HCT116 (cell line): Measurements from ENCODE around the gene RBCK1. TPM values are rescaled to one million over a fixed set of nuclear protein-coding genes. Genes with fewer than 3 reads are reported as not detected.

Experiments
- ATAC-seq: fragments of 200-7000 bp; cut with Tn5 transposase; 2 replicates; pipeline ENCODE4 v1.9.1; 2020; ENCODE audit warnings: mild to moderate bottlenecking, moderate library complexity
- BruUV-seq: library from RNA; stranded (reverse); fragments of 400-500 nt; replicated peaks from 2 replicates; lab custom pipeline; 2021; lab: Mats Ljungman, UMichigan
- CTCF ChIA-PET: fragments of 300-600 bp; sonication (Branson Sonifier 250); formaldehyde crosslinking; loops from one replicate; lab custom pipeline; 2021; ENCODE audit warnings: antibody characterized with exemption; lab: Charles Lee
- POLR2A ChIA-PET: fragments of 300-600, 350-600 bp; sonication (Branson Sonifier 250); formaldehyde crosslinking; loops from one replicate; lab custom pipeline; 2021; ENCODE audit warnings: antibody characterized with exemption; lab: Charles Lee
- RAD21 ChIA-PET, 2 experiments: fragments of 300-600 bp; sonication (Branson Sonifier 250); formaldehyde crosslinking; loops; one replicate each; lab custom pipeline; 2023; ENCODE audit warnings: low total read pairs in 2 of 2; ENCODE audit not compliant: uncharacterized antibody in 2 of 2, unreplicated experiment in 2 of 2, low non-redundant PET in 1 of 2; lab: Charles Lee
- DNase-seq: peaks from one replicate; pipeline ENCODE4 v3.0.0-alpha.2; 2010; ENCODE audit warnings: low read depth, low spot score
- H2AFZ ChIP-seq: fragments of 200-600 bp; shearing (Covaris generic), sonication (generic); 2 replicates; pipeline ENCODE4 v1.6.1; 2017; ENCODE audit warnings: low read depth, mixed run types, mixed read lengths, antibody characterized with exemption, low read length; ENCODE audit not compliant: poor library complexity, severe bottlenecking
- H3K27ac ChIP-seq: 2 replicates; pipeline ENCODE4 v1.5.1; 2012; ENCODE audit warnings: low read depth, low read length
- H3K27me3 ChIP-seq: fragments of 200-600 bp; sonication (generic); 2 replicates; pipeline ENCODE4 v1.6.1; 2016; ENCODE audit warnings: mixed run types, low read length, mixed read lengths; ENCODE audit not compliant: insufficient read depth
- H3K36me3 ChIP-seq, 2 experiments: fragments of 200-500 bp in 1 of 2; fragments of 200-600 bp in 1 of 2; sonication (Bioruptor generic) in 1 of 2; sonication (generic) in 1 of 2; 2 replicates each; pipeline versions ENCODE4 v1.5.1 to v1.6.1; 2014 to 2016; ENCODE audit warnings: low read length in 2 of 2, inconsistent platforms in 1 of 2, mixed read lengths in 1 of 2, mixed run types in 1 of 2; ENCODE audit not compliant: insufficient read depth in 2 of 2, control insufficient read depth in 1 of 2
- H3K4me1 ChIP-seq, 2 experiments: fragments of 200-600 bp in 1 of 2; sonication (generic) in 1 of 2; 2 replicates each; pipeline versions ENCODE4 v1.5.1 to v1.6.1; 2012 to 2017; ENCODE audit warnings: low read length in 2 of 2, inconsistent platforms in 1 of 2, mild to moderate bottlenecking in 1 of 2, mixed read lengths in 1 of 2, mixed run types in 1 of 2, moderate library complexity in 1 of 2; ENCODE audit not compliant: insufficient read depth in 2 of 2, control insufficient read depth in 1 of 2
- H3K4me2 ChIP-seq: fragments of 200-600 bp; sonication (generic); 2 replicates; pipeline ENCODE4 v1.6.1; 2017; ENCODE audit warnings: mixed run types, low read length, mixed read lengths
- H3K4me3 ChIP-seq, 2 experiments: fragments of 200-600 bp in 1 of 2; sonication (generic) in 1 of 2; replicated peaks in 1 of 2; 2 replicates each; pipeline ENCODE4 v1.5.1; 2011 to 2016; ENCODE audit warnings: low read length in 2 of 2, control low read depth in 1 of 2, low read depth in 1 of 2, mild to moderate bottlenecking in 1 of 2, mixed read lengths in 1 of 2, mixed run types in 1 of 2
- H3K79me2 ChIP-seq: fragments of 200-600 bp; sonication (generic); 2 replicates; pipeline ENCODE4 v1.6.1; 2017; ENCODE audit warnings: mild to moderate bottlenecking, mixed run types, low read length, moderate library complexity, mixed read lengths; ENCODE audit not compliant: insufficient read depth
- H3K9ac ChIP-seq: fragments of 200-600 bp; sonication (generic); 2 replicates; pipeline ENCODE4 v1.6.1; 2016; ENCODE audit warnings: low read length, mixed read lengths
- H3K9me2 ChIP-seq: fragments of 200-600 bp; sonication (generic), shearing (Covaris generic); 2 replicates; pipeline ENCODE4 v1.6.1; 2017; ENCODE audit warnings: mixed run types, mild to moderate bottlenecking, moderate library complexity; ENCODE audit not compliant: insufficient read depth
- H3K9me3 ChIP-seq, 2 experiments: fragments of 200-500 bp in 1 of 2; fragments of 200-600 bp in 1 of 2; sonication (Bioruptor generic) in 1 of 2; sonication (generic) in 1 of 2; 2 replicates each; pipeline ENCODE4 v1.6.1; 2014 to 2017; ENCODE audit warnings: low read length in 2 of 2, mixed read lengths in 2 of 2, inconsistent platforms in 1 of 2, low read depth in 1 of 2, mild to moderate bottlenecking in 1 of 2, mixed run types in 1 of 2, moderate library complexity in 1 of 2; ENCODE audit not compliant: control insufficient read depth in 1 of 2, insufficient read depth in 1 of 2
- H4K20me1 ChIP-seq: fragments of 200-600 bp; sonication (generic), shearing (Covaris generic); 2 replicates; pipeline ENCODE4 v1.6.1; 2017; ENCODE audit warnings: mixed run types, mild to moderate bottlenecking, moderate library complexity; ENCODE audit not compliant: insufficient read depth
- EGR1 ChIP-seq: IDR thresholded peaks from 2 replicates; pipeline ENCODE4 v1.6.1; 2012; ENCODE audit warnings: low read depth
- ELF1 ChIP-seq: IDR thresholded peaks from 2 replicates; pipeline ENCODE4 v1.6.1; 2012; ENCODE audit warnings: low read depth, borderline replicate concordance
- EZH2 ChIP-seq: fragments of 200-600 bp; sonication (generic); IDR thresholded peaks from 2 replicates; pipeline ENCODE4 v1.6.1; 2017; ENCODE audit warnings: antibody characterized with exemption, mixed run types
- EZH2phosphoT487 ChIP-seq: fragments of 200-600 bp; IDR thresholded peaks from 2 replicates; pipeline ENCODE4 v1.6.1; 2018; ENCODE audit warnings: antibody characterized with exemption, borderline replicate concordance
- ZFX ChIP-seq: fragments of 450-650 bp; IDR thresholded peaks from 2 replicates; pipeline ENCODE4 v1.6.1; 2017
- ZNF274 ChIP-seq: fragments of 200-500 bp; sonication (Bioruptor generic); IDR thresholded peaks from 2 replicates; pipeline ENCODE4 v1.6.1; 2014; ENCODE audit warnings: mild to moderate bottlenecking, low read depth, low read length, inconsistent platforms
- intact Hi-C: fragments of 100-400 bp; cut with micrococcal nuclease; formaldehyde crosslinking; loops from 2 replicates; pipeline ENCODE4 v1.10.0; 2022
- total RNA-seq: library from RNA; stranded (reverse); gene quantifications from one replicate; pipeline ENCODE4 v1.2.1, GENCODE V29; 2021; ENCODE audit not compliant: unreplicated experiment
- TF ChIP-seq, protein P1 (sequence below): IDR thresholded peaks from 2 replicates; pipeline ENCODE4 v1.6.1; 2012
- TF ChIP-seq, protein P2 (sequence below): IDR thresholded peaks from 2 replicates; pipeline ENCODE4 v1.6.1; 2012; ENCODE audit warnings: low read depth

Gene RBCK1
- total RNA-seq, 1 experiment from 2014 or later = 180 TPM

DNA sequence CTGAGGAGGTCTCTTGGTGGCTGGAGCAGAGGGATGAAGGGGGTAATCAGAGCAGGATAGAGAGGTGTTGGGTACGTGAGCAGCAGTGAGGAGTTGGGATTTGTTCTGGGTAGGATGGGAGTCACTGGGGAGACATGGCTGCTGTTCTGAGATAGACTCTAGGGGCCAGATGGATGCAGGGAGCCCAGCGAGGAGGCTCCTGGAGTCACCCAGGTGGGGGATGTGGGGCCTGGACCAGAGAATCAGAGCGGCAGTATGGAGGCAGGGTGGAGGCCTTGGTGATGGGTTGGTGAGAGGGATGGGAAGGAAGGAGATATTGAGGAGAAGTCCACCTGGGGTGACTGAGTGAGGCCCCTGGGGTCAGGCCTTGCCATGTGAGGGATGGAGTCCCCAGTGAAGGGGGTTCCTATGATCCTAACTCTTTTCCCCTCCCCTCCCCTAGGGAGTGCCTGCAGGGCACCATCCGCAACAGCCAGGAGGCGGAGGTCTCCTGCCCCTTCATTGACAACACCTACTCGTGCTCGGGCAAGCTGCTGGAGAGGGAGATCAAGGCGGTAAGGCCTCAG lies 13.7 kb downstream of the RBCK1 start:
- BruUV-seq = TSS peak; percentile 37
- ATAC-seq (no peak), DNase-seq (no peak)
- POLR2A ChIA-PET = no interaction called here
- Histone ChIP-seq H3K36me3 (peaks cover 8 to 17% of the 10 kb centered on the region in 2 experiments; a peak in 2 of 4 replicates), H2AFZ (no peak overlapping the region), H3K4me1 (peaks cover 13 to 36% of the 10 kb centered on the region in 2 experiments), H4K20me1 (no peaks in the 10 kb centered on the region), H3K27ac (no peak overlapping the region), H3K4me2 (no peak overlapping the region), H3K79me2 (no peaks in the 10 kb centered on the region), H3K9me2 (no peaks in the 10 kb centered on the region), H3K27me3 (no peaks in the 10 kb centered on the region), H3K4me3 (no peak overlapping the region), H3K9ac (no peak overlapping the region), H3K9me3 (no peaks in the 10 kb centered on the region)
- intact Hi-C loops = no loop called here
- RAD21 ChIA-PET = no interaction called here
- no peak for TF ChIP-seq ZFX
- TF ChIP-seq, protein P1, sequence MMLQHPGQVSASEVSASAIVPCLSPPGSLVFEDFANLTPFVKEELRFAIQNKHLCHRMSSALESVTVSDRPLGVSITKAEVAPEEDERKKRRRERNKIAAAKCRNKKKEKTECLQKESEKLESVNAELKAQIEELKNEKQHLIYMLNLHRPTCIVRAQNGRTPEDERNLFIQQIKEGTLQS = no peak
- no peak for TF ChIP-seq EZH2
- TF ChIP-seq EZH2phosphoT487 = no peak
- TF ChIP-seq, protein P2, sequence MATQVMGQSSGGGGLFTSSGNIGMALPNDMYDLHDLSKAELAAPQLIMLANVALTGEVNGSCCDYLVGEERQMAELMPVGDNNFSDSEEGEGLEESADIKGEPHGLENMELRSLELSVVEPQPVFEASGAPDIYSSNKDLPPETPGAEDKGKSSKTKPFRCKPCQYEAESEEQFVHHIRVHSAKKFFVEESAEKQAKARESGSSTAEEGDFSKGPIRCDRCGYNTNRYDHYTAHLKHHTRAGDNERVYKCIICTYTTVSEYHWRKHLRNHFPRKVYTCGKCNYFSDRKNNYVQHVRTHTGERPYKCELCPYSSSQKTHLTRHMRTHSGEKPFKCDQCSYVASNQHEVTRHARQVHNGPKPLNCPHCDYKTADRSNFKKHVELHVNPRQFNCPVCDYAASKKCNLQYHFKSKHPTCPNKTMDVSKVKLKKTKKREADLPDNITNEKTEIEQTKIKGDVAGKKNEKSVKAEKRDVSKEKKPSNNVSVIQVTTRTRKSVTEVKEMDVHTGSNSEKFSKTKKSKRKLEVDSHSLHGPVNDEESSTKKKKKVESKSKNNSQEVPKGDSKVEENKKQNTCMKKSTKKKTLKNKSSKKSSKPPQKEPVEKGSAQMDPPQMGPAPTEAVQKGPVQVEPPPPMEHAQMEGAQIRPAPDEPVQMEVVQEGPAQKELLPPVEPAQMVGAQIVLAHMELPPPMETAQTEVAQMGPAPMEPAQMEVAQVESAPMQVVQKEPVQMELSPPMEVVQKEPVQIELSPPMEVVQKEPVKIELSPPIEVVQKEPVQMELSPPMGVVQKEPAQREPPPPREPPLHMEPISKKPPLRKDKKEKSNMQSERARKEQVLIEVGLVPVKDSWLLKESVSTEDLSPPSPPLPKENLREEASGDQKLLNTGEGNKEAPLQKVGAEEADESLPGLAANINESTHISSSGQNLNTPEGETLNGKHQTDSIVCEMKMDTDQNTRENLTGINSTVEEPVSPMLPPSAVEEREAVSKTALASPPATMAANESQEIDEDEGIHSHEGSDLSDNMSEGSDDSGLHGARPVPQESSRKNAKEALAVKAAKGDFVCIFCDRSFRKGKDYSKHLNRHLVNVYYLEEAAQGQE = no peak
- no peak for TF ChIP-seq ELF1
- TF ChIP-seq EGR1 = no peak
- TF ChIP-seq ZNF274 = no peak
- CTCF ChIA-PET = no interaction called here
